ENCODE results near the gene RFX2. TPM values are rescaled to one million over a fixed set of nuclear protein-coding genes. Genes with fewer than 3 reads are reported as not detected.

RFX2 gene
- total RNA-seq, 1 donor from 2014 or later = 6.2 TPM

DNA sequence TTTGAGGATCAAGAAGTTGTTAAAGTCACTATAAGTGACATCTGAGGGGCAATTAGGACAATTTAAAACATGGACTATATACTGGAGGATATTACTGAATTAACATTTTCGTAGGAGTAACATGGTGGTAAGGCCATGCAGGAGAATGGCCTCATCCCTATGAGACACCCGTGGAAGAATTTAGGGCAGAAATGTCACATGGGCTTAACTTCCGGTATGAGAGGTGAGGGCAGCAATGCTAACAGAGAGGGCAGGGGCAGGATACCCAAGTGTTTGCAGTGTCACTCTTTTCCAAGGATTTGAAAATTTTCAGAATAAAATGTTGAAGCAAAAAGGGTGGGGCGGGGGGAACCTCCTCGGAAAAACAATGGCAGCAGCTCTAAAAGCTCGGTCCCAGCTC lies 156.0 kb downstream of the RFX2 start:
- no peak for DNase-seq (ENCODE audit: low spot score)
- no peaks in the 10 kb centered on the region for H3K27me3 ChIP-seq
- peaks cover 95% of the 10 kb centered on the region for H3K79me2 ChIP-seq (ENCODE audit: low read depth)
- H3K4me3 ChIP-seq = no peak overlapping the region
- TF ChIP-seq EZH2 (IDR thresholded peaks at IDR 0.05) = no peak
- TF ChIP-seq EZH2phosphoT487 (IDR thresholded peaks at IDR 0.05) = no peak
- TF ChIP-seq, protein P1, sequence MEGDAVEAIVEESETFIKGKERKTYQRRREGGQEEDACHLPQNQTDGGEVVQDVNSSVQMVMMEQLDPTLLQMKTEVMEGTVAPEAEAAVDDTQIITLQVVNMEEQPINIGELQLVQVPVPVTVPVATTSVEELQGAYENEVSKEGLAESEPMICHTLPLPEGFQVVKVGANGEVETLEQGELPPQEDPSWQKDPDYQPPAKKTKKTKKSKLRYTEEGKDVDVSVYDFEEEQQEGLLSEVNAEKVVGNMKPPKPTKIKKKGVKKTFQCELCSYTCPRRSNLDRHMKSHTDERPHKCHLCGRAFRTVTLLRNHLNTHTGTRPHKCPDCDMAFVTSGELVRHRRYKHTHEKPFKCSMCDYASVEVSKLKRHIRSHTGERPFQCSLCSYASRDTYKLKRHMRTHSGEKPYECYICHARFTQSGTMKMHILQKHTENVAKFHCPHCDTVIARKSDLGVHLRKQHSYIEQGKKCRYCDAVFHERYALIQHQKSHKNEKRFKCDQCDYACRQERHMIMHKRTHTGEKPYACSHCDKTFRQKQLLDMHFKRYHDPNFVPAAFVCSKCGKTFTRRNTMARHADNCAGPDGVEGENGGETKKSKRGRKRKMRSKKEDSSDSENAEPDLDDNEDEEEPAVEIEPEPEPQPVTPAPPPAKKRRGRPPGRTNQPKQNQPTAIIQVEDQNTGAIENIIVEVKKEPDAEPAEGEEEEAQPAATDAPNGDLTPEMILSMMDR (IDR thresholded peaks at IDR 0.05) = no peak
- H3K9me3 ChIP-seq (ENCODE audit: low read depth) = no peaks in the 10 kb centered on the region
- no peaks in the 10 kb centered on the region for H3K36me3 ChIP-seq
- H3F3A ChIP-seq (ENCODE audit: low read depth) = peaks cover 39% of the 10 kb centered on the region
- H3K9ac ChIP-seq = no peak overlapping the region
- Mint-ChIP-seq H3K27ac (peak overlapping the region; percentile 23), H3K27me3 (ENCODE audit: insufficient read depth, low read depth) (peaks cover 2% of the 10 kb centered on the region), H3K4me1 (peaks cover 87% of the 10 kb centered on the region), H3K36me3 (peaks cover 2% of the 10 kb centered on the region), H3K4me3 (no peak overlapping the region), H3K9me3 (no peaks in the 10 kb centered on the region)
- H3K27ac ChIP-seq = peak overlapping the region; percentile 21
- no peak overlapping the region for H2AFZ ChIP-seq (replicated peaks)
- H3K4me2 ChIP-seq = peak overlapping the region; percentile 40
- peaks cover 100% of the 10 kb centered on the region for H4K20me1 ChIP-seq (ENCODE audit: low read depth)
- peaks cover 81% of the 10 kb centered on the region for H3K4me1 ChIP-seq

DNA sequence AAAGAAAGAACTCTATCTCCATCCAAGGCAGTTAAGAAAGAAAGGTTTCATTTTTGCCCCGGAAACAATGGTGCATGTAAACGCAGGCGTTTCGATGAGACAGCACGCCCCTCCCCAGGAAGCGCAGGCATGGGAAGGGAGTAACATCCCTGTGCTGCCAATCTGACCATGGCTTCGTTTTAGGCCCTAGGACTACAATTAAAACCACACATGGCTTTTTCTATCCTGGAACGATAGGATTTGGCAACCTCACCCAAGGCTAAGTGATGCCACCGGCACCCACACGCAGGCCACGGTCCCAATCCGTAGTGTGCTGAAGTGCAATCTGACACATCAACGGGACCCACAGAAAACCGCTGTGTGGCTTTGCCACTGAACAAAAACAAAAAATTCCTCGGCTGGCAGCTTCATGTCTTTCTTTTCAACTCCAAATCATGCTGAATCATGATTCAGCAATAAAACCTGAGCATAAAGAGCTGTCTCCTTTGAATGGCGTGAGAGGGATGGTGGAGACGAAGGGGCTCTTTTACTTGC lies 156.6 kb downstream of the RFX2 start:
- H3F3A ChIP-seq (ENCODE audit: low read depth) = peaks cover 39% of the 10 kb centered on the region
- H3K4me3 Mint-ChIP-seq = peak overlapping the region; percentile 22
- no peak overlapping the region for H3K27ac ChIP-seq
- no peaks in the 10 kb centered on the region for H3K9me3 ChIP-seq (ENCODE audit: low read depth)
- H3K27ac Mint-ChIP-seq = peak overlapping the region; percentile 6
- TF ChIP-seq, protein P1 (IDR thresholded peaks at IDR 0.05) = no peak
- TF ChIP-seq EZH2 (IDR thresholded peaks at IDR 0.05) = no peak
- TF ChIP-seq EZH2phosphoT487 (IDR thresholded peaks at IDR 0.05) = no peak
- peaks cover 2% of the 10 kb centered on the region for H3K27me3 Mint-ChIP-seq (ENCODE audit: insufficient read depth, low read depth)
- peaks cover 95% of the 10 kb centered on the region for H3K79me2 ChIP-seq (ENCODE audit: low read depth)
- no peak overlapping the region for H2AFZ ChIP-seq (replicated peaks)
- peaks cover 2% of the 10 kb centered on the region for H3K36me3 Mint-ChIP-seq
- H3K4me2 ChIP-seq = peak overlapping the region; percentile 40
- no peaks in the 10 kb centered on the region for H3K36me3 ChIP-seq
- no peaks in the 10 kb centered on the region for H3K27me3 ChIP-seq
- H3K4me1 Mint-ChIP-seq = peaks cover 88% of the 10 kb centered on the region
- no peaks in the 10 kb centered on the region for H3K9me3 Mint-ChIP-seq
- H3K4me1 ChIP-seq = peaks cover 87% of the 10 kb centered on the region
- peaks cover 100% of the 10 kb centered on the region for H4K20me1 ChIP-seq (ENCODE audit: low read depth)
- H3K4me3 ChIP-seq = no peak overlapping the region
- no peak for DNase-seq (ENCODE audit: low spot score)
- H3K9ac ChIP-seq = no peak overlapping the region

DNA sequence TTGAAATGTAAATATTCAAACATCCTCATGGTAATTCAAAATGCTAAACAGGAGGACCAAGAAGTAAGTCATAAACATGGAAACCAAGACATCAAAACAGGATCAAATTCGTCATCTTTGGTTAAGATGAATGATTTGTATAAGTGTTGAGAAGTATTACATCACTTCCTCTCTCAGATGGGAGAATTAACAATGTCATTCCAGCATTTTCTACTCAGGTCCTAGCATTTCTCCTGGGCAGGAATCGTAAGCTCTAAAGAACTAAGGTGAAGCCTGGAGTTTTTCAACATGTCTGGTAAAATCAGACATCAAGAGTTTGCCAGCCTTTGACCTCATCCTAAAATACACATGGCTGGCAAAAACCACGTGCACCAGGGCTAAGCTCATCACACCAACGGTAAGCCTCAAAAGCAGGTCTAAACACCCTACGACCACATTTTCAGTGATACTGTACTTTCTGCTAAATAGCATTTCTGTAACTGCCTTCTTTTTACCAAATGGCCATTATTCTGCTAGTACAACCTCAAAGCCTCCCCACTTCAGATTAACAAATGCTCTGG lies 157.2 kb downstream of the RFX2 start:
- Histone ChIP-seq H3K9ac (no peak overlapping the region), H3K4me1 (peaks cover 87% of the 10 kb centered on the region), H3K27me3 (no peaks in the 10 kb centered on the region), H2AFZ (replicated peaks) (no peak overlapping the region), H4K20me1 (ENCODE audit: low read depth) (peaks cover 100% of the 10 kb centered on the region), H3F3A (ENCODE audit: low read depth) (peaks cover 45% of the 10 kb centered on the region), H3K4me2 (peak overlapping the region; percentile 40), H3K27ac (no peak overlapping the region), H3K79me2 (ENCODE audit: low read depth) (peaks cover 95% of the 10 kb centered on the region), H3K9me3 (ENCODE audit: low read depth) (no peaks in the 10 kb centered on the region), H3K36me3 (no peaks in the 10 kb centered on the region), H3K4me3 (no peak overlapping the region)
- no peaks in the 10 kb centered on the region for H3K9me3 Mint-ChIP-seq
- peak overlapping the region; percentile 22 for H3K4me3 Mint-ChIP-seq
- peaks cover 90% of the 10 kb centered on the region for H3K4me1 Mint-ChIP-seq
- peak overlapping the region; percentile 6 for H3K27ac Mint-ChIP-seq
- no peaks in the 10 kb centered on the region for H3K27me3 Mint-ChIP-seq (ENCODE audit: insufficient read depth, low read depth)
- TF ChIP-seq, protein P1 (IDR thresholded peaks at IDR 0.05) = no peak
- TF ChIP-seq EZH2 (IDR thresholded peaks at IDR 0.05) = no peak
- no peak for TF ChIP-seq EZH2phosphoT487 (IDR thresholded peaks at IDR 0.05)
- no peak for DNase-seq (ENCODE audit: low spot score)
- peaks cover 2% of the 10 kb centered on the region for H3K36me3 Mint-ChIP-seq
